Small intestine (tissue), 7 donors: ENCODE results near the gene STH. TPM values are rescaled to one million over a fixed set of nuclear protein-coding genes. Genes with fewer than 3 reads are reported as not detected.
A peak's percentile ranks its signal among the peaks of the same experiment; 100 is the strongest.

Experiments used
- DNase-seq, 2 donors: peaks; one replicate each; pipeline versions ENCODE4 v3.0.0 to v3.0.0-alpha.2; 2013
- FAIRE-seq: peaks from 2 replicates; lab custom pipeline; 2012; peaks lifted over from hg19 to GRCh38; lab: Jason Lieb, UNC
- H3K27ac ChIP-seq, 3 donors: one replicate each; pipeline ENCODE4 v1.5.1; 2013; ENCODE audit warnings: low read length in 2 of 3, mild to moderate bottlenecking in 2 of 3, control low read depth in 1 of 3, inconsistent platforms in 1 of 3, low read depth in 1 of 3, moderate library complexity in 1 of 3
- H3K27me3 ChIP-seq, 3 donors: one replicate each; pipeline ENCODE4 v1.6.1; 2013; ENCODE audit warnings: low read length in 3 of 3, inconsistent platforms in 1 of 3; ENCODE audit not compliant: control insufficient read depth in 3 of 3, insufficient read depth in 3 of 3
- H3K36me3 ChIP-seq, 3 donors: one replicate each; pipeline ENCODE4 v1.6.1; 2013; ENCODE audit warnings: low read length in 3 of 3, inconsistent platforms in 1 of 3, low read depth in 1 of 3, mild to moderate bottlenecking in 1 of 3, moderate library complexity in 1 of 3; ENCODE audit not compliant: control insufficient read depth in 3 of 3, insufficient read depth in 2 of 3
- H3K4me1 ChIP-seq, 3 donors: one replicate each; pipeline ENCODE4 v1.6.1; 2013; ENCODE audit warnings: low read length in 2 of 3, inconsistent platforms in 1 of 3, low read depth in 1 of 3, mild to moderate bottlenecking in 1 of 3, moderate library complexity in 1 of 3; ENCODE audit not compliant: control insufficient read depth in 3 of 3, insufficient read depth in 2 of 3
- H3K4me3 ChIP-seq, 3 donors: one replicate each; pipeline ENCODE4 v1.5.1; 2013; ENCODE audit warnings: low read length in 3 of 3, control low read depth in 1 of 3, inconsistent platforms in 1 of 3, low read depth in 1 of 3, mild to moderate bottlenecking in 1 of 3, moderate library complexity in 1 of 3
- H3K9me3 ChIP-seq, 2 donors: one replicate each; pipeline ENCODE4 v1.6.1; 2013; ENCODE audit warnings: low read depth in 1 of 2, low read length in 1 of 2; ENCODE audit not compliant: control insufficient read depth in 2 of 2, insufficient read depth in 1 of 2
- WGBS, 3 donors: extraction: QIAGEN DNeasy Blood & Tissue Kit; methylation state at CpG; one replicate each; pipeline ENCODE4 v1.1.7; 2013; 5-methylcytosine and 5-hydroxymethylcytosine counted together
- polyA plus RNA-seq, 4 donors: library from polyadenylated mRNA; stranded (reverse) in 3 of 4; unstranded in 1 of 4; fragments of 200-250 nt in 3 of 4; fragments of 120-200 nt in 1 of 4; gene quantifications; one replicate each; pipeline versions ENCODE4 v1.2.1 to v1.2.3, GENCODE V29; 2013
- donor health status: healthy with polysubstance abuse.
- donor health status: control.
- donor health status: control.
- donor health status: Bipolar disorder and iron deficiency.
- donor health status: healthy.

Gene STH
- polyA plus RNA-seq, 4 donors, result not detected

GRCh38 chr17:46027048-46027975, 28.3 kb downstream of the STH start:
- H3K27me3 ChIP-seq, result no peaks in the 10 kb centered on the region
- peaks cover 13 to 80% (median 14%) of the 10 kb centered on the region in 3 donors for H3K36me3 ChIP-seq
- 78 to 83% (median 80%) methylated on average over 12 of the region's 12 CpGs for WGBS, 3 donors
- FAIRE-seq (no peak), DNase-seq (no peak)
- H3K27ac ChIP-seq, result peak overlapping the region in 1 of 3 donors; percentile 24
- H3K4me1 ChIP-seq, result no peaks in the 10 kb centered on the region
- H3K4me3 ChIP-seq, result no peak overlapping the region
- H3K9me3 ChIP-seq, result no peaks in the 10 kb centered on the region

GRCh38 chr17:46027976-46028325, 28.9 kb downstream of the STH start:
- 80 to 83% (median 82%) methylated on average over 4 of the region's 4 CpGs for WGBS, 3 donors
- peaks cover 13 to 79% (median 19%) of the 10 kb centered on the region in 3 donors for H3K36me3 ChIP-seq
- H3K9me3 ChIP-seq, result no peaks in the 10 kb centered on the region
- DNase-seq (no peak), FAIRE-seq (no peak)
- no peak overlapping the region for H3K4me3 ChIP-seq
- H3K27ac ChIP-seq, result no peak overlapping the region
- H3K4me1 ChIP-seq, result no peaks in the 10 kb centered on the region
- no peaks in the 10 kb centered on the region for H3K27me3 ChIP-seq

GRCh38 chr17:46028374-46028773, 29.3 kb downstream of the STH start:
- no peaks in the 10 kb centered on the region for H3K27me3 ChIP-seq
- DNase-seq (no peak), FAIRE-seq (no peak)
- no peak overlapping the region for H3K4me3 ChIP-seq
- no peak overlapping the region for H3K27ac ChIP-seq
- no peaks in the 10 kb centered on the region for H3K4me1 ChIP-seq
- no peaks in the 10 kb centered on the region for H3K9me3 ChIP-seq
- H3K36me3 ChIP-seq, result peaks cover 17 to 80% (median 24%) of the 10 kb centered on the region in 3 donors
- 82 to 86% (median 83%) methylated on average over 3 of the region's 3 CpGs for WGBS, 3 donors

- Histone ChIP-seq H3K4me1 (no peaks in the 10 kb centered on the region), H3K36me3 (peaks cover 24 to 76% (median 25%) of the 10 kb centered on the region in 3 donors), H3K27ac (no peak overlapping the region), H3K9me3 (no peaks in the 10 kb centered on the region), H3K4me3 (no peak overlapping the region), H3K27me3 (no peaks in the 10 kb centered on the region)
- WGBS, 3 donors, result 75 to 77% (median 76%) methylated on average over 4 of the region's 4 CpGs
- no peak for DNase-seq
- FAIRE-seq, result no peak
These were observed 30.0 kb downstream of the STH start for GRCh38 chr17:46028981-46029565.

- H3K4me1 ChIP-seq, result no peaks in the 10 kb centered on the region
- H3K4me3 ChIP-seq, result no peak overlapping the region
- DNase-seq (no peak), FAIRE-seq (no peak)
- H3K36me3 ChIP-seq, result peaks cover 25 to 76% (median 26%) of the 10 kb centered on the region in 3 donors
- H3K27ac ChIP-seq, result no peak overlapping the region
- H3K9me3 ChIP-seq, result no peaks in the 10 kb centered on the region
- WGBS, 3 donors, result 93 to 98% (median 97%) methylated on average over 6 of the region's 6 CpGs
- H3K27me3 ChIP-seq, result no peaks in the 10 kb centered on the region
These were observed 30.6 kb downstream of the STH start for GRCh38 chr17:46029627-46030026.

GRCh38 chr17:46030752-46031151, 31.7 kb downstream of the STH start:
- Histone ChIP-seq H3K36me3 (peaks cover 25 to 66% (median 27%) of the 10 kb centered on the region in 3 donors), H3K4me1 (peaks cover 0 to 2% (median 0%) of the 10 kb centered on the region in 3 donors), H3K9me3 (no peaks in the 10 kb centered on the region), H3K27me3 (no peaks in the 10 kb centered on the region), H3K4me3 (no peak overlapping the region), H3K27ac (no peak overlapping the region)
- no peak for FAIRE-seq
- WGBS, 3 donors, result 86 to 87% (median 87%) methylated on average over 3 of the region's 3 CpGs
- no peak for DNase-seq

- H3K36me3 ChIP-seq, result peaks cover 29 to 63% (median 31%) of the 10 kb centered on the region in 3 donors
- 94 to 95% (median 94%) methylated on average over 16 of the region's 16 CpGs for WGBS, 3 donors
- FAIRE-seq (no peak), DNase-seq (no peak)
- no peak overlapping the region for H3K27ac ChIP-seq
- no peaks in the 10 kb centered on the region for H3K27me3 ChIP-seq
- no peak overlapping the region for H3K4me3 ChIP-seq
- H3K9me3 ChIP-seq, result no peaks in the 10 kb centered on the region
- H3K4me1 ChIP-seq, result peaks cover 0 to 3% (median 0%) of the 10 kb centered on the region in 3 donors
These were observed 32.4 kb downstream of the STH start for GRCh38 chr17:46031440-46031839.

- no peaks in the 10 kb centered on the region for H3K9me3 ChIP-seq
- 86 to 90% (median 87%) methylated on average over 8 of the region's 8 CpGs for WGBS, 3 donors
- peaks cover 29 to 63% (median 33%) of the 10 kb centered on the region in 3 donors for H3K36me3 ChIP-seq
- H3K4me3 ChIP-seq, result no peak overlapping the region
- H3K27ac ChIP-seq, result no peak overlapping the region
- no peaks in the 10 kb centered on the region for H3K27me3 ChIP-seq
- peaks cover 0 to 3% (median 0%) of the 10 kb centered on the region in 3 donors for H3K4me1 ChIP-seq
- no peak for FAIRE-seq
- no peak for DNase-seq
These were observed 32.9 kb downstream of the STH start for GRCh38 chr17:46031920-46032319.
